Measurements from ENCODE around the gene PEX6.
"Not testable (repeated sequence)": the region's sequence is repeated elsewhere in the genome, so short reads cannot be mapped to it uniquely, and the experiment has no call there.

PEX6 gene

DNA sequence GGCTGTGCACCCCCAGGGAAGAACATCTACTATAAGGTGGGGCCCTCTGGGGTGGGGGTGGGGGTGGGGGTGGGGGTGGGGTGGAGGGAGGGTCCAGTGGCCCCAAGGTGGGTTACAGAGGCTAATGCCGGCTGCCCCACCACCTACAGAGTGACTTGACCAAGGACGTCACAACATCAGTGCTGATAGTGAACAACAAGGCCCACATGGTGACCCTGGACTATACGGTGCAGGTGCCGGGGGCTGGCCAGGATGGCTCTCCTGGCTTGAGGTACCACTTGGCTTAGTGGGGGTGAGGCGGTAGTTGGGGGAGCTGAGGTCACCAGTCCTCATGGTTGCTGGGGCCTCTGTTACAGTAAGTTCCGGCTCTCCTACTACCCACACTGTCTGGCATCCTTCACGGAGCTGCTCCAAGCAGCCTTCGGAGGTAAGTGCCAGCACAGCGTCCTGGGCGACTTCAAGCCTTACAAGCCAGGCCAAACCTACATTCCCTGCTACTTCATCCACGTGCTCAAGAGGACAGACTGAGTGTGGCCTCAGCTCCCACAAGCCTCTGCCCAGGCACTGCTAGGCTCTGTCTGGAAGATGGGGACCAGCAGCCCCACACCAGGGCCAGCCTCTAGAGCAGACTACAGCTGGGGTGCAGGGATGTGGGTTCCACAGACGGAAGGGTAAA lies 15.7 kb downstream of the PEX6 start:
- no peak for DNase-seq

DNA sequence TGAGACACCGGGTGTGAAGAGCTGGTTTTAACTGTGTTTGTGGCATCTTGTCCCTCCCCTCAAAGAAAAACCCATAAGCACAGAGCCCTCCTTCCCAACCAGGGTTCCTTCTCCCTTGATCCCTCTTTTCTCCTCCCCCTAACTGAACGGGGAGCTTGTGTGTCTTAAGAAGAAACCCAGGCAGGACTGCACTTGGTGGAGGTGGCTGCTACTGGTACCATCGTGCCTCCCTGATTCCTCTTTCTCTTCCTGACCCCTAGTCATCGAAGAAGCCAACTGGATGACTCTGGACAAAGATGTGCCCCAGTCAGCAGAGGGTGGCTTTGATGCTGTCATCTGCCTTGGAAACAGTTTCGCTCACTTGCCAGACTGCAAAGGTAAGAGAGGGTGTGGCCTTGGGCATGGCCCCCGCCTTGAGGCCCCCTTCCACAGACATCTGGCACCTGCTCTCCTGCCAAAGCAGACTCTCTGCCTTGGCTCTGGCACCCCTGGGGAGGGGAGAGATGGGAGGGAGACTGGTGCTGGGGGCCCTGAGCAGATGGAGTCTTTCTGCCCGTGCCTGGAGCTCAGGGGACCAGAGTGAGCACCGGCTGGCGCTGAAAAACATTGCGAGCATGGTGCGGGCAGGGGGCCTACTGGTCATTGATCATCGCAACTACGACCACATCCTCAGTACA lies 16.3 kb downstream of the PEX6 start:
- DNase-seq = no peak

DNA sequence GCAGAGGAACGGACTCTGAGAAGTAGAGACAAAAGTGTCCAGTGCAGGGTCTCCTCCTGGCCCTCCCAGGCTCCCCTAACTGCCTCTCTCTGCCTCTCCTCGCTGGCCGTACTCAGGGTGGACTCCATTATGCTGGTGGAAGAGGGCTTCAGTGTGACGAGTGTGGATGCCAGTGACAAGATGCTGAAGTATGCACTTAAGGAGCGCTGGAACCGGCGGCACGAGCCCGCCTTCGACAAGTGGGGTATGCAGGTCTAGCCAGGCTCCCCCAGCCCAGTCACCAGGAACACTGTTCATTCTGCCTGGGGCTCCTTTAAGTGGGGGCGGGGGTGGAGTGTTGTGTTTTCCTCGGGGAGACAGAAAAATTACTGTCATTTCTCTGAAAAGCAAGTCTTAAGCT lies 16.9 kb downstream of the PEX6 start:
- no peak for DNase-seq

DNA sequence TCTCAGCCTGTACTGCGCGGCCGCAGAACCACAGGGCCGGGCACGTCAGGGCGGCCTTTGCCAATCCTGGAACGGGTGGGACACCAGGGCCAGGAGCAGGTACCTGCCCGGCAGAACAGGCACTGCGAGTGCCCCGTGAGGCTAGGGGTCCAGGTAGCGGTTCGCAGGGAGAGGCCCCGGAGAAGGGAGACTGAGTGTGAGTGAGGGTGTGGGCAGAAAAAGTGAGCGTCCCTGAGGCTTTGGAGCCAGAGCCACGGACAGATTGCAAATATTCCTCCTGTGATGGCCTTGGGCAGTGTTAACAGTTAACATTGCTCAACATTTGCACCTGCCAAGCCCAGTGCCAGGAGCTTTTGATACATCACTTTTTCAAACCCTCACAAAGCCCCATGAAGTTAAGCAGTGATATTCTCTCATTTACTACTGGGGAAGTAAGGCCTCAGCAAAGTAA lies 17.9 kb downstream of the PEX6 start:
- DNase-seq = no peak

DNA sequence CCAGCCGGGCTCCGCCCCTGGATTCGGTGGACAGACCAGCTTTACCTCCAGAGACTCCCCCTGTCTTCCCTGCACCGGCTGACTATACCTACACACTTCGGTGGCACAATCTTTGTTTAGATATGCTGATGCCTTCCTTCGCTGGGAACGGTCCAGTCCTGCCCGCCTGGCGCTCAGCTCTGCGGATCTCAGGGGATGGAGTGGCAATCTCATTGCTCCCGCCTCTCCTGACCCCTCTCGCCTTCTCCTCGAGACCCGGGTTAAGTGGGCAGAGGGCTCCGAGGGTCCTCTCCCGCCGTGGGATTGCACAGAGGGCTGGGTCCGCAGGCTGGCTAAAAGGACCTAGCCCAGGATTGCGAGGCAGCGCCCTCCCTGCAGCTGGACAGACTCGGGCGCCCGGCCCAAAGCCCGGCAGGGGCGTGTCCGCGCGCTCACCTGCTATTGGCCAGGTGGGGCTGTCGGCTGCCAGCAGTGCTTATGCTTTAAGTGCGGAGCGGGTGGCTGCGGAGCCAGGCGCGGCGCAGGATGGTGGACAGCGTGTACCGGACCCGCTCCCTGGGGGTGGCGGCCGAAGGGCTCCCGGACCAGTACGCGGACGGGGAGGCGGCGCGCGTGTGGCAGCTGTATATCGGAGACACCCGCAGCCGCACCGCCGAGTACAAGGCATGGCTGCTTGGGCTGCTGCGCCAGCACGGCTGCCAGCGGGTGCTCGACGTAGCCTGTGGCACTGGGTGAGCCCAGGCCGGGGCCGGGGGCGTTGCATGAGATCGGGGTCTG lies 18.6 kb downstream of the PEX6 start, which contains the start of gene GNMT:
Gene GNMT (plus strand): TSS at position 512 of the 777 bp plus-strand sequence. CDS start 14 bp downstream, at position 526.
- peak in 1 of 2 experiments; percentile 24 for DNase-seq

DNA sequence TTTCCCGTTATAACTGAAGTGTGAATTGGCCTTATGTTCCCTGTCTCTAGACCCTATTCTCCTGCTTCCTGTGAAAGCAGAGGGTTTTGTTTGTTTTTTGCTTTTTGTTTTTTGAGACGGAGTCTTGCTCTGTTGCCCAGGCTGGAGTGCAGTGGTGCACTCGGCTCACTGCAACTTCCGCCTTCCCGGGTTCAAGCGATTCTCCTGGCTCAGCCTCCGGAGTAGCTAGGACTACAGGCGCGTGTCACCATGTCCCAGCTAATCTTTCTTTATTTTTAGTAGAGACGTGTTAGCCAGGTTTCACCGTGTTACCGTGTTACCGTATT lies 19.1 kb downstream of the PEX6 start:
- DNase-seq = no peak

DNA sequence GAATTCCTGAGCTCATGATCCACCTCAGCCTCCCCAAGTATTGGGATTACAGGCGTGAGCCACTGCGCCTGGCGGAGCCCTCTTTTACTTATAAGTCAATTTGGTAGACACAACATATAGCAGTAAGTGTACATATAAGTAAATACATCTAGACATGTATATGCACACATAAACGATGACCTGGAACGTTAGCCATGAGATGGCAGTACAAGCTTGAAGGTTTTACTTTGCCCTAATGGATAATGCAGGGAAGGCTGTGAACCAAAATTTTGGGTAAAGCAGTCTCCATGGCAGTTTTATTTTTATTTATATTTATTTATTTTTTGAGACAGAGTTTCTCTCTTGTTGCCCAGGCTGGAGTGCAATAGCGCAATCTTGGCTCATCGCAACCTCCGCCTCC lies 20.9 kb downstream of the PEX6 start:
- DNase-seq = no peak

DNA sequence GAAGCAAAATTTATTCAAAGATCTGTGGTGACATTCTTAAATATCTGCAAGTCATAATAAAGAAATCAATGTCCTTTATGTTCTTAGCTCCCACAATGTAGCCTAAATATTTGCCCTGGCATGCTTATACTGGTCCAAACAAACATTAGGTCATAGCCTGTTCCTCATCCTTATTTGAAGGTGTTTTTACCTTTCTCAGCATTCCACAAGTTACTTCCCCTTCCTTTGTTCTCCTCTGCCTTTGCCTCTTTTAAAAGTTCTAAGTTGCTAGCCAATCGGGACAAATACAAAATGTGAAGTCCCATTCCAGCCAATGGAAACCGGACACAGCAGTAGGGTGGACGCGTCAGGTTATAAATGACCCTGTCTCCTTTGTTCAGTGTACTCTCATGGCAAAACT lies 24.6 kb downstream of the PEX6 start:
- not testable (repeated sequence) for DNase-seq

DNA sequence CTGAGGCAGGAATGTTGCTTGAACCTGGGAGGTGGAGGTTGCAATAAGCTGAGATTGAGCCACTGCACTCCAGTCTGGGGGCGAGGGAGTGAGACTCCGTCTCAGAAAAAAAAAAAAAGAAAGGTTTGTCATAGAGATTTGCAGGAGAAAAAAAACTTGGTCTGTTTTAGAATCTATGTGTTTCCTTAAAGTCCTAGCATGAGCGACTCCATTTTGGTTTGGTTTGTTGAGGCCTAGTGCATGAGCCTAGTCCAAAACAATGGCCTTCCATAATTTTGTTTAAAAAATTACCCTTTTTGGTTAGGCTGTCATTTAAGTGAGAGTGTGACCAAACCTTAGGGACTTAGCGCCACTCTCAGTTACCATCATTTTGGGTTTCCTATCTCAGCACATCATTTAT lies 26.6 kb downstream of the PEX6 start:
- DNase-seq = no peak

DNA sequence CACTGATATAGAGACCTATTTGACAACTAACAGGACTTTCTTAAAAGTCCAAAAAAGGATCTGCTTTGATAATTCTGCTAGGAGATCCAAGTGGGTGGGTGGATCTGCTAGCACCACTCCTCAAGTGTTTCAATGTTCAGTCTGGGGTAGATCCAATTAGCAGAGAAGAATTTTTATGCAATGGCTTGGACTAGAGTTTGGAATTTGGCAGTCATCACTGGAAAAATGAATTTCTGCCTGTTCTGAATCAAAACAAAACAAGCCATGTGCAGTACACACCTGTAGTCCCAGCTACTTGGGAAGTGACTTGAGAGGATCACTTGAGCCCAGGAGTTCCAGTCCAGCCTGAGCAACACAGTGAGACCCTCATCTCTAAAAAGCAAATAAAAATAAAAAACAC lies 31.0 kb downstream of the PEX6 start:
- DNase-seq = no peak

DNA sequence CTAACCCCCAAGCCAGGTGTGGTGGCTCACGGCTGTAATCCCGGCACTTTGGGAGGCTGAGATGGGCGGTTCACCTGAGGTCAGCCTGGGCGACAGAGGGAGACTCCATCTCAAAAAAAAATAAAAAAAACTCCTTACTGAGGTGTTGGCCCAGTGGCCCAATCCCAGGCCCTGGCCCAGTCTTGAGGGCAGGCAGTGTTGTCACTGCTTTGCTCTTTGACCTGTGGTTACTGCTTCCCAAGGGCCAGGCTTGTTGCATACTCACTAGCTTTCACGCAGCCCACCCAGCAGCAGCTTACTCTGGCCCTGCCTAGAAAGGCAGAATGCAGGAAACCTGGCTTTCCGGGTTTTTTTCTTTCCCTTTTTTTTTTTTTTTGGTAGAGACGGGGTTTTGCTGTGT lies 36.5 kb downstream of the PEX6 start:
- DNase-seq = no peak

DNA sequence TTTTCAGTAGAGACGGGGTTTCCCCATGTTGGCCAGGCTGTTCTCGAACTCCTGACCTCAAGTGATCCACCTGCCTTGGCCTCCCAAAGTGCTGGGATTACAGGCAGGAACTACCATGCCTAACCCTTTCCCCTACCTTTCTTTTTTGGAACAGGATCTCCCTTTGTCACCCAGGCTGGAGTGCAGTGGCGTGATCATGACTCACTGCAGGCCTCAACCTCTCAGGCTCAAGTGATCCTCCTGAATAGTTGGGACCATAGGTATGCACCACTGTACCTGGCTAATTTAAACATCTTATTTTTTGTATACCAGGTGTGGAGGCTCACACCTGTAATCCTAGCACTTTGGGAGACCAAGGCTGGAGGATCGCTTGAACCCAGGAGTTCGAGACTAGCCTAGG lies 37.6 kb downstream of the PEX6 start:
- not testable (repeated sequence) for DNase-seq

DNA sequence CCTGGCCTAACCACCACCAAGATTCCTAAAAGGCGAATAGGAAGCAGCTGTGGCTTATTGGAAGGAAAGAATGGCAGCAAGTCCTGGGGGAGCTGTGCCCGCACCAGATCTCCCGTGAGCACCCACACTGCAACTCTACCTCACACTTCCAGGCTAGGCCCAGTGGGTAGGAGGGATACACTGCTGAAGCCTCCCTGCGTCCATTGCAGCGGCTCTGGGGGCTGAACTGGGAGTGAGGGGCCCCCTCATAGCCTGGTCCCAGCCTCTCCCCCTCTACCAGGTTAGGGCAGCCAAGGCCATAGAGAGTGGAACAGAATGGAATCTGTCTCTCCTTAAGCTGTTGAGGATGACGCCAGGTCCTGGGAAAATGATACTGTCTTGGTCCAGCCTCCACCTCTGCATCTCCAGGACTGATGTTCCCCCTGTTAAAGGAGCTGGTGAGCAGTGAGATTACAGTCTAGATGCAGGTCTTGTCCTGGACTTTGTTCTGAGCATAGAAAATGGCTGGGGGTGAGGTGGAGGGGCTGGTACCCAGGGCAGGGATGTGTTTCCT lies 38.4 kb downstream of the PEX6 start:
- DNase-seq = no peak

DNA sequence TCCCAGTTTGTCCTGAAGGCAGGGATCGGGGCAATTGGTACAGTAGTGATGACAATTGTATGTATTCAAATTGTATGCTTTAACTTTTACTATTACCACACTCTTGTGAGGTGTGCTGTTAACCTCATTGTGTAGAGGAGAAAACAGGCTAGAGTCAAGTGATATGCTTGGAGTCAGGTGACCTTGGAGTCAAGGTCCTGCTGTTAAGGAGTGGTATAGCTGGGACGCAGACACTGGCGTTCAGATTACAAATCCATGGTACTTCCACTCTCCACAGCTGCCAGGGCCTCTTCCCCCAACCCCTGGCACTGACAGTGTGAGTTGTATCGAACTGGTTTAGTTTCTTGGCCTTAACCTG lies 39.2 kb downstream of the PEX6 start:
- DNase-seq = no peak

DNA sequence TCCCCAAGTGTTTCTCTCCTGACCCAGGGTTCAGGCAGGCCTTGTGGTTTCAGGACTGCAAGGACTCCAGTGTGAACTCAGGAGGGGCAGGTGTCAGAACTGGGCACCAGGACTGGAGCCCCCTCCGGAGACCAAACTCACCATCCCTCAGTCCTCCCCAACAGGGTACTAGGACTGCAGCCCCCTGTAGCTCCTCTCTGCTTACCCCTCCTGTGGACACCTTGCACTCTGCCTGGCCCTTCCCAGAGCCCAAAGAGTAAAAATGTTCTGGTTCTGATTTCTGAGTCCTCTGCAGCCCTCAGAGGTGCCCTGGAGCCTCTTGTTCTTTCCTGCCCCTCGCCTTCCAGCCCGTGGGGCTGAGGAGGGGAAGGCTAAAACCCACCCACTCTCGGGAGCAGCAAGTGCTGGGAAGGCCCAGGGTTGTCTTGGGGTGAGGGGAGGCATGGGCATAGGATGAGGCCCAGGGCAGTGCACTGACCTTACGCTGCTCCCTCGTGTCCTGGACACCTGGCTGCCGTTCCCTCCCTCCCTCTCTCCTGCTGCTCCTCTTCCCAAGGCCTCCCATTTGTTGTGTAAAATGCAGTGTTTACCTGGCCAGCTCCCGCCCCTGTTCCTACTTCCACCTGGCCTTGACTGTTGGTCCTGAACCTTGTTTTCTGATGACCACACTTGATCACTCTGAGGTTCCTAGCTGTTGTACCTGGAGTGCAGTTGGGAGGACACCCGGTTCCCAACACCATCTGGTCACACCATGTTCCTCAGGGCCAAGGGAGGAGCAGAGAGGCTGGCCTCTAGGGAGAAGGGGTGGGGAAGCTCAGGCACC lies 39.8 kb downstream of the PEX6 start:
- no peak for DNase-seq

DNA sequence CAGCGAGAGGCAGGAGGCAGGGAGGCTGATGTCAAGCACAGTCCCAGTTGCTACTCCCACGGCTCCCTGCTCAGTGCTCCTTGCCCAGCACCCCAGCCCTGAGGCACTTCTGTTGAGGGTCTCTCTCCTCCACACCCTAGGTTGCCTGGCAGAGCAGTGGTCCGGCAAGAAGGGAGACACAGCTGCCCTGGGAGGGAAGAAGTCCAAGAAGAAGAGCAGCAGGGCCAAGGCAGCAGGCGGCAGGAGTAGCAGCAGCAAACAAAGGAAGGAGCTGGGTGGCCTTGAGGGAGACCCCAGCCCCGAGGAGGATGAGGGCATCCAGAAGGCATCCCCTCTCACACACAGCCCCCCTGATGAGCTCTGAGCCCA lies 40.6 kb downstream of the PEX6 start:
- no peak for DNase-seq

DNA sequence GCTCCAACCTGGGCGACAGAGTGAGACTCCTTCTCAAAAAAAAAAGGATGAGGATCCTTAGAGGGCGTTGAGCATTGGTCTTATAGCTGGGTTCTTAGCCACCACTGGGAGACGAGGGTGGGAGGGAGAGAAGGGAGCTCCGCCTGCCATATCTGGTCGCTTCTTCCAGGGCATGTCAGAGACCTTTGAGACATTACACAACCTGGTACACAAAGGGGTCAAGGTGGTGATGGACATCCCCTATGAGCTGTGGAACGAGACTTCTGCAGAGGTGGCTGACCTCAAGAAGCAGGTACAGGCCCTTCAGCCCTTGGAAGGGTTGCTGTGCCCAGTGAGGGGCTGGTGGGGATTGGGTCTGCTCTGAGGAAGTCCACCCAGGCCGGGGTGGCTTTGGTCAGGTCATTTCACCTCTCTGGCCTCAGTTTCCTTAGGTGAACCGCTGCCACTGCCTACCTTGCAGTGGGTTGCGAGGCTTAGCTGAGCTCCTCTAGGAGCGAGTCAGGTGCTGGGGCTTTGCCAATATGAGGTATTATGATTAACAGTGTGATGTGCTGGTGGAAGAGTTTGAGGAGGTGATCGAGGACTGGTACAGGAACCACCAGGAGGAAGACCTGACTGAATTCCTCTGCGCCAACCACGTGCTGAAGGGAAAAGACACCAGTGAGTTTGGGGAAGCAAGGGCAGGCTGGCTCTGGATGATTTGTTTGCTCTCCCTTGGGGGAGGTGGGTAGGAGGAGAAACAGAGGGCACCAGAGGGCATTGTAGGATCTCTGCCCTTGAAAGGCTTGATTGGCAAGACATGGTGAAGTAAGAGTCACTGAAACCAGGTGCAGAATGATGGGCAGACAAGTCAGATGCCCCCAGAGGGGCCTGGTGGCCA lies 41.2 kb downstream of the PEX6 start:
- DNase-seq = no peak

DNA sequence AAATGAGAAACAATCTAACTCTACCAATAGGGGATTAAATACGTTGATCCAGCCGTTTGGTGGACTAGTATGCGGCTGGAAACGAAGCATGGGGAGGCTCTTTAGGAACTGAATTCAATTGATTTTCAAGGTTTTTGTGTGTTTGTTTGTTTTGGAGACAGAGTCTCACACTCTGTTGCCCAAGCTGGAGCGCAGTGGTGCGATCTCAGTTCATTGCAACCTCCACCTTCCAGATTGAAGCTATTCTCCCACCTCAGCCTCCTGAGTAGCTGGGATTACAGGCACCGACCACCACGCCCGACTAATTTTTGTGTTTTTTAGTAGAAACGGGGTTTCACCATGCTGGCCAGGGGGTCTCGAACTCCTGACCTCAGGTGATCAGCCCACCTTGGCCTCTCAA lies 42.6 kb downstream of the PEX6 start:
- DNase-seq = no peak

DNA sequence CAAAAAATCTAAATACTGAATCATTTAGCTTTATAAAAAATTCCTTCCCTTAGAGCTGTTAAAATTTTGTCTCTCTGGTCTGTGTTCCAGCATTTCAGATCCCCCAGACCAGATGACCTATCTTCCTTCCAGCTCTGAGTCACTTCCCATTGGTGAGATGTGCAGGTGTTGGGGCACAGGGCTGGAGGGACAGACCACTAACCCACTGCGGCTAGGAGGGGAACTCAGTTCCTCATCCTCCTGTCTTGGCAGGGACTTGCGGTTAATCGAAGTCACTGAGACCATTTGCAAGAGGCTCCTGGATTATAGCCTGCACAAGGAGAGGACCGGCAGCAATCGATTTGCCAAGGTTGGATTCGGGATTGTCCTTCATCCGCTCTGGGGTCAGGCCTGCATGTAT lies 43.7 kb downstream of the PEX6 start:
- no peak for DNase-seq

DNA sequence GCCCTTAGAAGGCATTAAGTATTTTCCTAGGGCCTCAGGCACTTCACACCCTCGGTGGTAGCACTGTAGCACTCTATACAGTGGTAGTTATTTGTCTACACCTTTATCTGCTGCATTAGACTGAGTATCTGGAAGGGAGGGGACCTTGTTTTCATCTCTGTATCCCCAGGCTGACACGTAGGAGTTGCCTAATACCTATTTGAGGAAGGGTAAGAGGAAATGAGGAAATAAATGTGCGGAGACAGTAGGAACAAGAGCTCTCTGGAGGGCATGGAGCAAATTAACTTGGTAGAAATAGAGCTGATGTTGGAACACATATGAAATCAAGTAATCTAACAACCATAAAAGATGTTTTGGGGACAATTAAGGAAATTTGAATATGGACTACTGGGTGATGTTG lies 45.8 kb downstream of the PEX6 start:
- DNase-seq = no peak

DNA sequence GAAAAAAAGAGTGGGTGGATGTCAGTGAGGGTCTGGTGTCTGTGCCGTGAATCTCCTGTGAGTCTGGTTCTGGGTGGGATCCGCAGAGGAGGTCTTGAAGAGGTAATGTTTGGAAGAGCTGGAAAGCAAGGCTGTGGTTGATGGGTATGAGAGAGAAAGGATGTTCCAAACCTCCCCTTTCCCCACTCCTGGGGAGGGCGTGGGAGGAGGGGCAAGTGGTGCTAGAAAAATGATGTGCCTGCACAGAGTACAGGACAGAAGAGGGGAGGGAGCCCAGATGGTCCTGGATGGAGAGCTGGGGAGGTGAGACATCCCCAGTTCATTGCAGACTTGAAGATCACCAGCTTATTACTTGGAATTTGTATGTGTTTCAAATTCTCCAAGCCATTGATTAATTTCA lies 46.6 kb downstream of the PEX6 start:
- DNase-seq = no peak

DNA sequence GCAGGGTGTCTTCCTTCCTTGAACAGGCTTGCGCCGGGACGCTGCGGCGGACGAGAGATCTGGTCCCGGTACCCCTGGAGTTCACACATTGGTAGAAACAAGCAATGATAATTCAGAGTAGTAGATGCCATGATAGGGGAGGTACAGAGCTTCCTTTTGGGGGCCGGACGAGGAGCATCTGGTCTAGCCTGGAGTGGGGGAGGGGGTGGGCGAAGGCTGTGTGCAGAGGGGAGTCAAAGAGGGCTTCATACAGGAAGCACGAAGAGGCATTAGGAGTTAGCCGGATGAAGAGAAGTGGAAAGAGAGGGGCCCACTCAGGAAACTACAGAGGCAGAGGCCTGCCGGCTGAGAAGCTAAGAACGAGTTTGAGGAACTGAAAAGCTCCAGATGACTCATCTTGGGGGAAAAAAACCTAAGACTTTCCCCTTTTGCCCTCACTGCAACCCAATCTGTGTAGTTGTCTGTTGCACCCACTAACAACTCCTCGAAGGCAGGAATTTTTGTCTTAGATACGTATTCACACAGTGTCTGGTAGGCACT lies 49.1 kb downstream of the PEX6 start:
- DNase-seq = no peak

Data from NCI-H187 (cell line).